IMR-90 (cell line): ENCODE data around the gene SLAMF1. TPM values are rescaled to one million over a fixed set of nuclear protein-coding genes. Genes with fewer than 3 reads are reported as not detected.

Experiments used
- ATAC-seq: fragments of 200-7000 bp; cut with Tn5 transposase; 2 replicates; pipeline ENCODE4 v1.9.1; 2020; ENCODE audit warnings: low read depth, mild to moderate bottlenecking, moderate library complexity
- BruUV-seq: library from RNA; stranded (reverse); fragments of 400-500 nt; replicated peaks from 2 replicates; lab custom pipeline; 2021; lab: Mats Ljungman, UMichigan
- CTCF ChIA-PET: fragments of 300-600 bp; formaldehyde crosslinking; extraction: SDS; loops from one replicate; lab custom pipeline; 2021; ENCODE audit warnings: antibody characterized with exemption; lab: Yijun Ruan, JAX
- POLR2A ChIA-PET: fragments of 300-600 bp; sonication (Branson Sonifier 250); formaldehyde crosslinking; loops from one replicate; lab custom pipeline; 2022; ENCODE audit warnings: antibody characterized with exemption; ENCODE audit not compliant: unreplicated experiment; lab: Charles Lee
- DNase-seq: peaks from one replicate; pipeline ENCODE4 v3.0.0; 2013
- H2AFZ ChIP-seq: replicated peaks from 2 replicates; pipeline ENCODE3; 2013; ENCODE audit warnings: low read length, mild to moderate bottlenecking; ENCODE audit not compliant: poor library complexity
- H2AK5ac ChIP-seq: 2 replicates; pipeline ENCODE4 v1.6.1; 2013; ENCODE audit warnings: low read depth, low read length, inconsistent platforms
- H2AK9ac ChIP-seq: replicated peaks from 2 replicates; pipeline ENCODE3; 2013; ENCODE audit warnings: mild to moderate bottlenecking, low read depth, low read length, moderate library complexity; ENCODE audit not compliant: poor library complexity
- H2BK120ac ChIP-seq: 2 replicates; pipeline ENCODE4 v1.6.1; 2013; ENCODE audit warnings: low read depth, low read length, inconsistent platforms
- H2BK15ac ChIP-seq: 3 replicates; pipeline ENCODE4 v1.6.1; 2013; ENCODE audit warnings: low read depth, low read length, inconsistent platforms
- H2BK20ac ChIP-seq: 2 replicates; pipeline ENCODE4 v1.6.1; 2013; ENCODE audit warnings: low read depth, mild to moderate bottlenecking, inconsistent platforms, low read length, moderate library complexity
- H2BK5ac ChIP-seq: 2 replicates; pipeline ENCODE4 v1.6.1; 2013; ENCODE audit warnings: mild to moderate bottlenecking, low read depth, low read length, inconsistent platforms; ENCODE audit not compliant: poor library complexity, severe bottlenecking
- H3K14ac ChIP-seq: replicated peaks from 2 replicates; pipeline ENCODE4 v1.6.1; 2013; ENCODE audit warnings: low read depth, low read length, inconsistent platforms
- H3K18ac ChIP-seq: 2 replicates; pipeline ENCODE4 v1.6.1; 2013; ENCODE audit warnings: low read depth, low read length, control low read depth
- H3K23ac ChIP-seq: 2 replicates; pipeline ENCODE4 v1.6.1; 2013; ENCODE audit warnings: low read depth, low read length, inconsistent platforms
- H3K27ac ChIP-seq: 2 replicates; pipeline ENCODE4 v1.5.1; 2013; ENCODE audit warnings: mild to moderate bottlenecking, control low read depth, low read length; ENCODE audit not compliant: insufficient read depth
- H3K27me3 ChIP-seq: 2 replicates; pipeline ENCODE4 v1.6.1; 2013; ENCODE audit warnings: low read length; ENCODE audit not compliant: control insufficient read depth, insufficient read depth
- H3K36me3 ChIP-seq: 2 replicates; pipeline ENCODE4 v1.6.1; 2013; ENCODE audit warnings: low read length, mixed read lengths; ENCODE audit not compliant: control insufficient read depth, insufficient read depth
- H3K4ac ChIP-seq: 2 replicates; pipeline ENCODE4 v1.6.1; 2013; ENCODE audit warnings: low read depth, low read length, inconsistent platforms
- H3K4me1 ChIP-seq: 2 replicates; pipeline ENCODE4 v1.6.1; 2013; ENCODE audit warnings: low read length, mixed read lengths; ENCODE audit not compliant: control insufficient read depth, insufficient read depth
- H3K4me2 ChIP-seq: 2 replicates; pipeline ENCODE4 v1.6.1; 2013; ENCODE audit warnings: low read depth, mild to moderate bottlenecking, control low read depth, low read length, moderate library complexity
- H3K4me3 ChIP-seq: 2 replicates; pipeline ENCODE4 v1.5.1; 2013; ENCODE audit warnings: low read depth, mild to moderate bottlenecking, control low read depth, low read length, moderate library complexity; ENCODE audit not compliant: insufficient read depth
- H3K56ac ChIP-seq: 2 replicates; pipeline ENCODE4 v1.6.1; 2013; ENCODE audit warnings: low read length, inconsistent platforms; ENCODE audit not compliant: insufficient read depth; ENCODE audit errors: extremely low read depth
- H3K79me1 ChIP-seq, 2 experiments: 2 replicates each; pipeline ENCODE4 v1.6.1; 2013; ENCODE audit warnings: low read length in 2 of 2, inconsistent platforms in 1 of 2, low read depth in 1 of 2
- H3K9ac ChIP-seq: 2 replicates; pipeline ENCODE4 v1.6.1; 2013; ENCODE audit warnings: low read depth, low read length, control low read depth
- H3K9me1 ChIP-seq: 2 replicates; pipeline ENCODE4 v1.6.1; 2013; ENCODE audit warnings: low read length, inconsistent platforms; ENCODE audit not compliant: insufficient read depth
- H3K9me3 ChIP-seq: 2 replicates; pipeline ENCODE4 v1.6.1; 2013; ENCODE audit warnings: low read length; ENCODE audit not compliant: control insufficient read depth, insufficient read depth
- H4K20me1 ChIP-seq: 2 replicates; pipeline ENCODE4 v1.6.1; 2013; ENCODE audit warnings: low read length, inconsistent platforms; ENCODE audit not compliant: insufficient read depth
- H4K5ac ChIP-seq: 2 replicates; pipeline ENCODE4 v1.6.1; 2013; ENCODE audit warnings: mild to moderate bottlenecking, low read depth, low read length, control low read depth
- H4K8ac ChIP-seq, 2 experiments: 2 replicates each; pipeline ENCODE4 v1.6.1; 2013; ENCODE audit warnings: low read depth in 2 of 2, low read length in 2 of 2, control low read depth in 1 of 2, inconsistent platforms in 1 of 2
- H4K91ac ChIP-seq: 2 replicates; pipeline ENCODE4 v1.6.1; 2013; ENCODE audit warnings: low read depth, low read length, inconsistent platforms; ENCODE audit not compliant: insufficient read depth
- BHLHE40 ChIP-seq: fragments of 150-350 bp; IDR thresholded peaks from 2 replicates; pipeline ENCODE4 v1.6.1; 2016; ENCODE audit warnings: mild to moderate bottlenecking, low read depth, low read length
- CHD1 ChIP-seq: IDR thresholded peaks from 2 replicates; pipeline ENCODE4 v1.6.1; 2012; ENCODE audit warnings: low read depth, low read length, improper control_type of control experiment
- MAZ ChIP-seq: IDR thresholded peaks from 2 replicates; pipeline ENCODE4 v1.6.1; 2012; ENCODE audit warnings: low read depth, mild to moderate bottlenecking, low read length, improper control_type of control experiment, moderate library complexity, borderline replicate concordance
- RCOR1 ChIP-seq: IDR thresholded peaks from 2 replicates; pipeline ENCODE4 v1.6.1; 2012; ENCODE audit warnings: mild to moderate bottlenecking, low read length, improper control_type of control experiment; ENCODE audit not compliant: insufficient replicate concordance
- USF2 ChIP-seq: fragments of 150-350 bp; IDR thresholded peaks from 2 replicates; pipeline ENCODE4 v1.6.1; 2017; ENCODE audit warnings: mild to moderate bottlenecking, antibody characterized with exemption, low read length, low read depth
- WGBS, 2 experiments: methylation state at CpG; one replicate each; pipeline versions ENCODE4 v1.1.5 to v1.1.7; 2013; ENCODE audit warnings: missing lambda C conversion rate in 2 of 2; ENCODE audit not compliant: insufficient read length in 1 of 2; ENCODE audit errors: extremely low coverage in 2 of 2; 5-methylcytosine and 5-hydroxymethylcytosine counted together
- dilution Hi-C: fragments of 300-500 bp; cut with HindIII; formaldehyde crosslinking; loops from one replicate; pipeline ENCODE4 v1.14.3; 2018; ENCODE audit warnings: low sequenced_read_pairs; ENCODE audit not compliant: unreplicated experiment
- in situ Hi-C: fragments of 300-500 bp; cut with MboI; formaldehyde crosslinking; loops from 3 replicates; pipeline ENCODE4 v1.14.3; 2019; ENCODE audit warnings: low sequenced_read_pairs, inconsistent platforms, mixed read lengths
- intact Hi-C: fragments of 100-400 bp; cut with micrococcal nuclease; formaldehyde crosslinking; loops from 2 replicates; pipeline ENCODE4 v1.10.0; 2022
- polyA plus RNA-seq, 3 experiments: library from polyadenylated mRNA; depleted of rRNA; stranded (reverse); fragments of >200 nt; gene quantifications; 2 replicates each; pipeline ENCODE4 v1.2.3, GENCODE V29; 2012; ENCODE audit warnings: low replicate concordance in 1 of 3
- total RNA-seq: library from RNA; depleted of rRNA; stranded (reverse); fragments of >200 nt; gene quantifications from 2 replicates; pipeline ENCODE4 v1.2.3, GENCODE V29; 2012
- TF ChIP-seq, protein P1 (sequence below): fragments of 150-350 bp; IDR thresholded peaks from 2 replicates; pipeline ENCODE4 v1.6.1; 2016; ENCODE audit warnings: low read depth, mild to moderate bottlenecking, low read length, moderate library complexity, borderline replicate concordance

SLAMF1 gene
- total and polyA plus RNA-seq, 2 of the 4 experiments (the other 2 are of a cell fraction) = not detected

DNA sequence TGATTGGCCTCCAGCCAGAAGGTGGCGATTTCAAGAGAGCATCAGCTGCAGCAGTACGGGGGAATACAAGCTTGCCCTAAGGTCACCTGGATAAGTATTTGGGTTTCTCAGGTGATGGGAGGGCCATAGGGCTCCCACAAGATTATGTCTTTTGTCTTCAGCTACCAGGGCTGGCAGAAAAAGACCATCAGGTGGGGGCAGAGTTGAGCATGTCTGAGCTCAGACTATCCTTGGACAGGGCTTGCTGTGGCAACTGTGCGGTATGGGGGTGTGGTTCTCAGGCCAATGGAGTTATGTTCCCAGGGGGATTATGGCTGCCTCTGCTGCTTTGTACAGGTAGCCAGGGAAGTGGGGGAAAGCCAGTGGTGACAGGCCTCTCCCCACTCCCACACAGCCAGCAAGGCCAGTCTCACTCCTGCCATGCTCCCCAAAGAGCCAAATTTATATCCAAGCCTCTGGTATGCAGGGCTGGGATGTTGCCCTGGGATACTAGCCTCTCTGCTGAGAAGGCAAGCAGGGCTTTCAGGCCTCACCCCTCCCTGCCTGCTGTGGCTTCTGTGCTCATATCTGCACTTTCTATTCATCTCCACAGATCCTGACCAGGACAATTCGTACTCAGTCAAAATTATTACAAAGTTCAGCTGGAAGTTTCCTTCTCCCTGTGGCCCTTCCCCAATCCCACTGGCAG, 40.9 kb downstream of the SLAMF1 start:
- H3K27me3 ChIP-seq = no peaks in the 10 kb centered on the region; the same call in 1 of the 2 replicates
- no peaks in the 10 kb centered on the region for H4K20me1 ChIP-seq
- ChIA-PET POLR2A (no interaction called here), CTCF (no interaction called here)
- no peak overlapping the region for H2AK5ac ChIP-seq
- H2BK15ac ChIP-seq = no peak overlapping the region
- H3K23ac ChIP-seq = no peak overlapping the region
- no peak overlapping the region for H3K56ac ChIP-seq
- DNase-seq (no peak), ATAC-seq (no peak)
- no peak overlapping the region for H3K9ac ChIP-seq
- H3K79me1 ChIP-seq = no peaks in the 10 kb centered on the region
- H3K18ac ChIP-seq = no peak overlapping the region
- H2AK9ac ChIP-seq = no peak overlapping the region
- no peak overlapping the region for H4K5ac ChIP-seq
- no peak overlapping the region for H3K27ac ChIP-seq
- no peak overlapping the region for H3K4me2 ChIP-seq
- no peak overlapping the region for H3K4me3 ChIP-seq
- in situ Hi-C loops (loop anchor here (5.0 to 25.0 kb wide), 2 partner anchors 179 to 419 kb away; partner anchors contain the start of gene CASQ1), intact Hi-C loops (loop anchor here (2.0 kb wide), 1 partner anchor 61 kb away; no protein-coding TSS in a partner anchor), dilution Hi-C loops (no loop called here)
- no TSS peak for BruUV-seq
- H3K14ac ChIP-seq = no peak overlapping the region
- TF ChIP-seq MAZ (no peak), USF2 (no peak), BHLHE40 (no peak), CHD1 (no peak), RCOR1 (no peak)
- TF ChIP-seq, protein P1, sequence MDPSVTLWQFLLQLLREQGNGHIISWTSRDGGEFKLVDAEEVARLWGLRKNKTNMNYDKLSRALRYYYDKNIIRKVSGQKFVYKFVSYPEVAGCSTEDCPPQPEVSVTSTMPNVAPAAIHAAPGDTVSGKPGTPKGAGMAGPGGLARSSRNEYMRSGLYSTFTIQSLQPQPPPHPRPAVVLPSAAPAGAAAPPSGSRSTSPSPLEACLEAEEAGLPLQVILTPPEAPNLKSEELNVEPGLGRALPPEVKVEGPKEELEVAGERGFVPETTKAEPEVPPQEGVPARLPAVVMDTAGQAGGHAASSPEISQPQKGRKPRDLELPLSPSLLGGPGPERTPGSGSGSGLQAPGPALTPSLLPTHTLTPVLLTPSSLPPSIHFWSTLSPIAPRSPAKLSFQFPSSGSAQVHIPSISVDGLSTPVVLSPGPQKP = no peak
- no peaks in the 10 kb centered on the region for H3K9me1 ChIP-seq
- H2BK20ac ChIP-seq = no peak overlapping the region
- H2AFZ ChIP-seq = no peak overlapping the region
- H2BK5ac ChIP-seq = no peak overlapping the region
- no peak overlapping the region for H3K4ac ChIP-seq
- H3K4me1 ChIP-seq = no peaks in the 10 kb centered on the region
- no peaks in the 10 kb centered on the region for H3K9me3 ChIP-seq
- no peak overlapping the region for H2BK120ac ChIP-seq
- no peak overlapping the region for H4K8ac ChIP-seq
- no peaks in the 10 kb centered on the region for H3K36me3 ChIP-seq
- no peak overlapping the region for H4K91ac ChIP-seq
- WGBS, 2 experiments = no CpG with 5 or more reads among the region's 4 CpGs
